NCI-H446 treated with DMSO at 0.1 percent for 48 hours (cell line): Measurements from ENCODE around the gene MACF1.
A peak's percentile ranks its signal among the peaks of the same experiment; 100 is the strongest.

ENCODE experiments used
- DNase-seq: peaks from one replicate; lab custom pipeline; 2025; lab: John Stamatoyannopoulos, UW

The MACF1 gene

GRCh38 chr1:39360731-39361130 is 156.2 kb downstream of the MACF1 start:
- DNase-seq: no peak

GRCh38 chr1:39361446-39361845 is 157.0 kb downstream of the MACF1 start:
- DNase-seq: no peak

GRCh38 chr1:39363267-39363666 is 158.8 kb downstream of the MACF1 start:
- no peak for DNase-seq

- no peak for DNase-seq
These were observed 163.6 kb downstream of the MACF1 start for GRCh38 chr1:39368045-39368444.

GRCh38 chr1:39369565-39369964 is 165.1 kb downstream of the MACF1 start:
- no peak for DNase-seq

- DNase-seq: no peak
These were observed 166.1 kb downstream of the MACF1 start for GRCh38 chr1:39370602-39371001.

- DNase-seq: no peak
These were observed 167.6 kb downstream of the MACF1 start for GRCh38 chr1:39372105-39372504.

- DNase-seq: no peak
These were observed 172.2 kb downstream of the MACF1 start for GRCh38 chr1:39376656-39377055.

GRCh38 chr1:39378377-39378776 is 173.9 kb downstream of the MACF1 start:
- no peak for DNase-seq

GRCh38 chr1:39379187-39379586 is 174.7 kb downstream of the MACF1 start:
- no peak for DNase-seq

- no peak for DNase-seq
These were observed 175.5 kb downstream of the MACF1 start for GRCh38 chr1:39380036-39380435.

- DNase-seq: no peak
These were observed 177.3 kb downstream of the MACF1 start for GRCh38 chr1:39381839-39382238.

- DNase-seq: no peak
These were observed 179.8 kb downstream of the MACF1 start for GRCh38 chr1:39384305-39384704.

GRCh38 chr1:39385067-39385988 is 180.8 kb downstream of the MACF1 start:
- DNase-seq: no peak

GRCh38 chr1:39386997-39387396 is 182.5 kb downstream of the MACF1 start:
- no peak for DNase-seq

GRCh38 chr1:39387452-39387851 is 183.0 kb downstream of the MACF1 start:
- DNase-seq: no peak

GRCh38 chr1:39391691-39392679 is 187.5 kb downstream of the MACF1 start:
- DNase-seq: peak; percentile 21

GRCh38 chr1:39392851-39393573 is 188.5 kb downstream of the MACF1 start:
- no peak for DNase-seq

- DNase-seq: no peak
These were observed 189.2 kb downstream of the MACF1 start for GRCh38 chr1:39393645-39394044.

GRCh38 chr1:39394059-39394458 is 189.6 kb downstream of the MACF1 start:
- no peak for DNase-seq

GRCh38 chr1:39394598-39394997 is 190.1 kb downstream of the MACF1 start:
- DNase-seq: no peak

- no peak for DNase-seq
These were observed 190.9 kb downstream of the MACF1 start for GRCh38 chr1:39395357-39395831.
